ENCODE results near the gene PSME3IP1. TPM values are rescaled to one million over a fixed set of nuclear protein-coding genes. Genes with fewer than 3 reads are reported as not detected.

The PSME3IP1 gene
- total and polyA plus RNA-seq, 12 donors, result 32.9 to 129 (median 67.8) TPM

DNA sequence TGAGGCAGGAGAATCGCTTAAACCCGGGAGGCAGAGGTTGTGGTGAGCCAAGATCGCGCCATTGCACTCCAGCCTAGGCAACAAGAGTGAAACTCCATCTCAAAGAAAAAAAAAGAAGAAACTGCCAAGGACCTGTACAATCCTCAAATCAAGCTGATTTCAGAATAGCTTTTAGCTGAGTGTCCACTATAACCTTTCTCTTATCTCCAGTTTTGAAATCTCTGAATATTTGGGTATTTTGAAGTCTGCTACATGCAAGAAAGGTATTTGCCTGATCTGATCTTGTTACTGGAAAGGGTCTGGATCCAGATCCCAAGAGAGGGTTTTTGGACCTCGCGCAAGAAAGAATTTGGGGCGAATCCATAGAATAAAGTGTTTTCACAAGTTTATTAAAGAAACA lies 40.1 kb upstream of the PSME3IP1 start:
- intact Hi-C loops (cut with DNase I), result no loop called here
- H3K36me3 ChIP-seq (replicated peaks in 1 of 2), result peaks cover 0 to 75% of the 10 kb centered on the region in 2 donors
- no peak for DNase-seq
- no peaks in the 10 kb centered on the region for H3K27me3 ChIP-seq
- H3K4me3 ChIP-seq, result no peak overlapping the region
- peaks cover 0 to 7% of the 10 kb centered on the region in 2 donors for H3K4me1 ChIP-seq (replicated peaks in 1 of 2)
- no peaks in the 10 kb centered on the region for H3K9me3 ChIP-seq (replicated peaks in 1 of 3)
- TF ChIP-seq CTCF (IDR thresholded peaks at IDR 0.05) (no peak), POLR2A (IDR thresholded peaks at IDR 0.05) (no peak)
- H3K27ac ChIP-seq, result no peak overlapping the region
- WGBS, 4 donors, result 93 to 98% (median 97%) methylated on average over 7 of the region's 7 CpGs

DNA sequence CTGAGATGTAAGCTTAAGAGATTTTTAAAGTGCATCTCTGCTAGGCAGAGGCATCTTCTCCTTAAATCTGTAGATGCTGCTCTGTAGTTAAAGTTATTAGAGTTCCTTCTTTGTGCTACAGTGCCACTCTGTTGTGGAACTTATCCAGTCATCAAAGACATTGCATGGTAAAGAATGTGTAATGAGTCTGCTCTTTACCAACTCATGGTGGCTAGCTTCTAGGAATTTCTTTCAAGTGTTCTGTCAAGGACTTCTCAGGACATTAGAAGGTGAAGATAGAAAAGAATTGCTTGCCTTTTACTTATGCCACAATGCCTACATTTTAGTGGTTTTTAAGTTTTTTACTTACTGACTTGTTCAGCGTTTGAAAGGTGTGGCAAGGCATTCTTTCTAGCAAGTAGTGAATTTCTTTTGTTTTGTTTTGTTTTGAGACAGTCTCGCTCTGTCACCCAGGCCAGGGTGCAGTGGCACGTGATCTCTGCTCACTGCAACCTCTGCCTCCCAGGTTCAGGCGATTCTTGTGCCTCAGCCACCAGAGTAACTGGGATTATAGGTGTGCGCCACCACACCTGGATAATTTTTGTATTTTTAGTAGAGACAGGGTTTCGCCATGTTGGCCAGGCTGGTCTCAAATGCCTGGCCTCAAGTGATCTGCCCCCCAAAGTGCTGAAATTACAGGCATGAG lies 39.0 kb upstream of the PSME3IP1 start:
- 82 to 98% (median 97%) methylated on average over 5 to 6 of the region's 6 CpGs for WGBS, 4 donors
- Histone ChIP-seq H3K36me3 (replicated peaks in 1 of 2) (peaks cover 0 to 73% of the 10 kb centered on the region in 2 donors), H3K27me3 (no peaks in the 10 kb centered on the region), H3K9me3 (replicated peaks in 1 of 3) (no peaks in the 10 kb centered on the region), H3K27ac (no peak overlapping the region), H3K4me3 (no peak overlapping the region), H3K4me1 (replicated peaks in 1 of 2) (peaks cover 0 to 7% of the 10 kb centered on the region in 2 donors)
- intact Hi-C loops (cut with DNase I), result no loop called here
- no peak for DNase-seq
- no peak for TF ChIP-seq CTCF (IDR thresholded peaks at IDR 0.05)
- no peak for TF ChIP-seq POLR2A (IDR thresholded peaks at IDR 0.05)

DNA sequence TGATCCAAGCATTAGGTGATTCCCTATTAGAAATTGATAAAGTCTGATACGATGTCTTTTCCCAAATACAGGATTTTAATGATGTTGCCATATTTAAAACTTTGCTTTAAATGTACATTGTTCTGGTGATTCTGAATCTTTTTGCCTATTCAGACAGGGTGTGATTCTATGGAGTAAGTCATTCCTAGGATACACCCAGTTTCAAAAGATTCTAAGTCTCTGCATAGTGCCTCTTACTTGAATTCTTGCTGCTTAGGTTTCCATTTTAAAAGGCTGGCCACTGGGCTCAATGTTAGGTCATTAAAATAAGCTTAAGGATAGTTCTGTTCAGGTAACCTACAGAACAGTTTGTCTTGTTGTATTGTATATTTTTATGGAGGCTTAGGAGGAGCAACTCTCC lies 37.2 kb upstream of the PSME3IP1 start:
- H3K36me3 ChIP-seq (replicated peaks in 1 of 2), result peaks cover 0 to 71% of the 10 kb centered on the region in 2 donors

GRCh38 chr16:57216968-57217367 lies 31.1 kb upstream of the PSME3IP1 start:
- DNase-seq, result no peak
- 90 to 94% (median 92%) methylated on average over 2 of the region's 2 CpGs for WGBS, 4 donors
- H3K36me3 ChIP-seq (replicated peaks in 1 of 2), result peaks cover 0 to 75% of the 10 kb centered on the region in 2 donors
- no peaks in the 10 kb centered on the region for H3K9me3 ChIP-seq (replicated peaks in 1 of 3)
- no peaks in the 10 kb centered on the region for H3K4me1 ChIP-seq (replicated peaks in 1 of 2)
- TF ChIP-seq POLR2A (IDR thresholded peaks at IDR 0.05) (no peak), CTCF (IDR thresholded peaks at IDR 0.05) (no peak)
- no peak overlapping the region for H3K27ac ChIP-seq
- H3K4me3 ChIP-seq, result no peak overlapping the region
- no peaks in the 10 kb centered on the region for H3K27me3 ChIP-seq
- intact Hi-C loops (cut with DNase I), result no loop called here

More for the DNA sequence above, 37.2 kb upstream of the PSME3IP1 start:
- no peak overlapping the region for H3K27ac ChIP-seq
- 97 to 100% (median 97%) methylated on average over 1 of the region's 1 CpG for WGBS, 4 donors
- H3K9me3 ChIP-seq (replicated peaks in 1 of 3), result no peaks in the 10 kb centered on the region
- H3K4me3 ChIP-seq, result no peak overlapping the region
- intact Hi-C loops (cut with DNase I), result no loop called here
- TF ChIP-seq POLR2A (IDR thresholded peaks at IDR 0.05) (no peak), CTCF (IDR thresholded peaks at IDR 0.05) (no peak)
- no peaks in the 10 kb centered on the region for H3K27me3 ChIP-seq
- DNase-seq, result no peak
- peaks cover 0 to 7% of the 10 kb centered on the region in 2 donors for H3K4me1 ChIP-seq (replicated peaks in 1 of 2)

Data from adrenal gland (tissue), 12 donors.